ENCODE measurements around the gene RPTOR.

DNA sequence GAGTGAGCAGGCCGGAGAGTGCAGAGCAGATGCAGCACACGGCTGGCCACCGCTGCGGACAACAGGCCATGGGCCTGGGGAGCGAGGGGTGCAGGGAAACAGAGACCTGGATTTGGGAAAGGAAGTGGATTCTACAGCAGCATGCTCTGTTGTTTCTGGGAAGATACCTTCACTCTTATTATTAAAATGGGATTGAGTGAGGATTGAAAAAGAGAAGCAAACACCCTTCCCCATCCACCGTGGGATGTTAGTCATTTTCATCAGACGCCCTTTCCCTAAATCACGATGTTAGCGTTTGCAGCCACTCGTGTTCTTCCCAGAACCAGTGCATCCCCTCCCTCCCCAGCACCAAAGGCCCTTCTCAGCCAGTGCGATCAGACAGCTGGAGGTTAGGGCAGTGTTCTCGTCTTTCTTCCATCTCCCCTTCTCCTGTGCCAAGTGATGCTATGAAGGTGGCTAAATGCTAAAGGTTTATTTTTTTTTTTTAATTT lies 250.5 kb downstream of the RPTOR start:
- TF ChIP-seq, protein P1, sequence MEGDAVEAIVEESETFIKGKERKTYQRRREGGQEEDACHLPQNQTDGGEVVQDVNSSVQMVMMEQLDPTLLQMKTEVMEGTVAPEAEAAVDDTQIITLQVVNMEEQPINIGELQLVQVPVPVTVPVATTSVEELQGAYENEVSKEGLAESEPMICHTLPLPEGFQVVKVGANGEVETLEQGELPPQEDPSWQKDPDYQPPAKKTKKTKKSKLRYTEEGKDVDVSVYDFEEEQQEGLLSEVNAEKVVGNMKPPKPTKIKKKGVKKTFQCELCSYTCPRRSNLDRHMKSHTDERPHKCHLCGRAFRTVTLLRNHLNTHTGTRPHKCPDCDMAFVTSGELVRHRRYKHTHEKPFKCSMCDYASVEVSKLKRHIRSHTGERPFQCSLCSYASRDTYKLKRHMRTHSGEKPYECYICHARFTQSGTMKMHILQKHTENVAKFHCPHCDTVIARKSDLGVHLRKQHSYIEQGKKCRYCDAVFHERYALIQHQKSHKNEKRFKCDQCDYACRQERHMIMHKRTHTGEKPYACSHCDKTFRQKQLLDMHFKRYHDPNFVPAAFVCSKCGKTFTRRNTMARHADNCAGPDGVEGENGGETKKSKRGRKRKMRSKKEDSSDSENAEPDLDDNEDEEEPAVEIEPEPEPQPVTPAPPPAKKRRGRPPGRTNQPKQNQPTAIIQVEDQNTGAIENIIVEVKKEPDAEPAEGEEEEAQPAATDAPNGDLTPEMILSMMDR (IDR thresholded peaks at IDR 0.05; ENCODE audit: borderline replicate concordance, extremely low read depth, low read length, poor library complexity, severe bottlenecking) = no peak
- TF ChIP-seq EZH2 (IDR thresholded peaks at IDR 0.05; ENCODE audit: borderline replicate concordance, low read depth, low read length, severe bottlenecking) = no peak
